Natural killer cell (primary cell): ENCODE measurements around the gene NEURL1B. TPM values are rescaled to one million over a fixed set of nuclear protein-coding genes. Genes with fewer than 3 reads are reported as not detected.

Experiments
- ATAC-seq, 3 donors: fragments of 150-1000 bp in 2 of 3; fragments of 200-7000 bp in 1 of 3; cut with Tn5 transposase; 1 replicate in 1 of 3; 2 replicates in 2 of 3; pipeline ENCODE4 v1.10.0; 2021; ENCODE audit warnings: mild to moderate bottlenecking in 2 of 3, moderate library complexity in 2 of 3
- DNase-seq, 2 donors: peaks; one replicate each; pipeline versions ENCODE4 v3.0.0 to v3.0.0-alpha.2; 2013 to 2021; ENCODE audit warnings: mixed read lengths in 1 of 2
- H3K27ac ChIP-seq: one replicate; pipeline ENCODE4 v1.5.1; 2013; ENCODE audit warnings: mild to moderate bottlenecking, low read length
- H3K27me3 ChIP-seq: one replicate; pipeline ENCODE4 v1.6.1; 2013; ENCODE audit warnings: low read length; ENCODE audit not compliant: control insufficient read depth, insufficient read depth
- H3K36me3 ChIP-seq: one replicate; pipeline ENCODE4 v1.6.1; 2013; ENCODE audit warnings: low read length; ENCODE audit not compliant: control insufficient read depth, insufficient read depth
- H3K4me1 ChIP-seq: one replicate; pipeline ENCODE4 v1.6.1; 2013; ENCODE audit warnings: low read length; ENCODE audit not compliant: control insufficient read depth, insufficient read depth
- H3K4me3 ChIP-seq: one replicate; pipeline ENCODE4 v1.5.1; 2013; ENCODE audit warnings: low read length
- H3K9me3 ChIP-seq: one replicate; pipeline ENCODE4 v1.6.1; 2013; ENCODE audit warnings: low read length; ENCODE audit not compliant: control insufficient read depth, insufficient read depth
- H3K27ac Mint-ChIP-seq, 2 donors: one replicate each; pipeline ENCODE4 v1.8.0; 2022; ENCODE audit warnings: mild to moderate bottlenecking in 2 of 2, mixed read lengths in 2 of 2, moderate library complexity in 1 of 2
- H3K27me3 Mint-ChIP-seq, 2 donors: one replicate each; pipeline ENCODE4 v1.8.0; 2022; ENCODE audit warnings: low read depth in 2 of 2, mixed read lengths in 2 of 2
- H3K36me3 Mint-ChIP-seq: one replicate; pipeline ENCODE4 v1.8.0; 2022; ENCODE audit warnings: mixed read lengths
- H3K4me1 Mint-ChIP-seq, 2 donors: one replicate each; pipeline ENCODE4 v1.8.0; 2022; ENCODE audit warnings: mixed read lengths in 2 of 2
- H3K4me3 Mint-ChIP-seq: one replicate; pipeline ENCODE4 v1.8.0; 2022; ENCODE audit warnings: mild to moderate bottlenecking, moderate library complexity, mixed read lengths
- H3K9me3 Mint-ChIP-seq, 2 donors: one replicate each; pipeline ENCODE4 v1.8.0; 2022; ENCODE audit warnings: mixed read lengths in 2 of 2
- CTCF ChIP-seq: fragments of 200-600 bp; IDR thresholded peaks from one replicate; pipeline ENCODE4 v1.8.0; 2022; ENCODE audit warnings: antibody characterized with exemption
- WGBS: methylation state at CpG from one replicate; pipeline ENCODE4 v1.1.7; 2013; ENCODE audit warnings: missing lambda C conversion rate; ENCODE audit not compliant: insufficient coverage; 5-methylcytosine and 5-hydroxymethylcytosine counted together
- intact Hi-C: fragments of 100-400 bp; cut with micrococcal nuclease; formaldehyde crosslinking; loops from one replicate; pipeline ENCODE4 v1.14.2; 2022
- total RNA-seq, 4 donors: library from RNA; stranded (reverse); fragments of 120-200 nt in 1 of 4; gene quantifications; one replicate each; pipeline versions ENCODE4 v1.2.3 to v1.2.4, GENCODE V29; 2013 to 2022

Gene NEURL1B
- total RNA-seq, 3 donors from 2014 or later (not counting 1 experiment from before 2014, with no cell fraction given): 0.28 to 0.54 (median 0.45) TPM

- Histone ChIP-seq H3K27me3 (no peaks in the 10 kb centered on the region), H3K36me3 (no peaks in the 10 kb centered on the region), H3K27ac (no peak overlapping the region), H3K4me3 (no peak overlapping the region), H3K9me3 (no peaks in the 10 kb centered on the region), H3K4me1 (no peaks in the 10 kb centered on the region)
- 84% methylated on average over 6 of the region's 6 CpGs for WGBS
- Mint-ChIP-seq H3K4me3 (no peak overlapping the region), H3K9me3 (no peaks in the 10 kb centered on the region), H3K27ac (no peak overlapping the region), H3K4me1 (no peaks in the 10 kb centered on the region), H3K36me3 (no peaks in the 10 kb centered on the region), H3K27me3 (peaks cover 11 to 17% of the 10 kb centered on the region in 2 donors)
- TF ChIP-seq CTCF: no peak
- intact Hi-C loops: no loop called here
- ATAC-seq: no peak
- DNase-seq: no peak
Measured at GRCh38 chr5:172607213-172607793, 33.8 kb upstream of the NEURL1B start.

GRCh38 chr5:172608773-172609172 lies 32.3 kb upstream of the NEURL1B start:
- WGBS: 94% methylated on average over 3 of the region's 3 CpGs
- TF ChIP-seq CTCF: no peak
- H3K4me3 Mint-ChIP-seq: no peak overlapping the region
- no peaks in the 10 kb centered on the region for H3K36me3 Mint-ChIP-seq
- H3K27me3 Mint-ChIP-seq: peaks cover 8 to 17% of the 10 kb centered on the region in 2 donors
- H3K4me1 ChIP-seq: no peaks in the 10 kb centered on the region
- DNase-seq (no peak), ATAC-seq (no peak)
- intact Hi-C loops: no loop called here
- no peaks in the 10 kb centered on the region for H3K9me3 ChIP-seq
- H3K36me3 ChIP-seq: no peaks in the 10 kb centered on the region
- H3K4me1 Mint-ChIP-seq: no peaks in the 10 kb centered on the region
- H3K9me3 Mint-ChIP-seq: no peaks in the 10 kb centered on the region
- no peak overlapping the region for H3K4me3 ChIP-seq
- no peak overlapping the region for H3K27ac Mint-ChIP-seq
- H3K27me3 ChIP-seq: no peaks in the 10 kb centered on the region
- H3K27ac ChIP-seq: no peak overlapping the region

GRCh38 chr5:172610643-172611042 lies 30.4 kb upstream of the NEURL1B start:
- H3K27ac Mint-ChIP-seq: no peak overlapping the region
- no peak for TF ChIP-seq CTCF
- Histone ChIP-seq H3K27ac (no peak overlapping the region), H3K36me3 (no peaks in the 10 kb centered on the region), H3K4me3 (no peak overlapping the region), H3K9me3 (no peaks in the 10 kb centered on the region), H3K27me3 (no peaks in the 10 kb centered on the region), H3K4me1 (no peaks in the 10 kb centered on the region)
- WGBS: 88% methylated on average over 5 of the region's 6 CpGs
- ATAC-seq (no peak), DNase-seq (no peak)
- H3K4me1 Mint-ChIP-seq: no peaks in the 10 kb centered on the region
- intact Hi-C loops: no loop called here
- H3K4me3 Mint-ChIP-seq: no peak overlapping the region
- no peaks in the 10 kb centered on the region for H3K9me3 Mint-ChIP-seq
- no peaks in the 10 kb centered on the region for H3K36me3 Mint-ChIP-seq
- H3K27me3 Mint-ChIP-seq: peaks cover 11 to 17% of the 10 kb centered on the region in 2 donors

GRCh38 chr5:172611913-172612312 lies 29.1 kb upstream of the NEURL1B start:
- Histone ChIP-seq H3K9me3 (no peaks in the 10 kb centered on the region), H3K27ac (no peak overlapping the region), H3K36me3 (no peaks in the 10 kb centered on the region), H3K27me3 (no peaks in the 10 kb centered on the region), H3K4me1 (no peaks in the 10 kb centered on the region), H3K4me3 (no peak overlapping the region)
- 92% methylated on average over 8 of the region's 8 CpGs for WGBS
- no peak for DNase-seq
- no peak overlapping the region for H3K4me3 Mint-ChIP-seq
- no peak overlapping the region for H3K27ac Mint-ChIP-seq
- no peaks in the 10 kb centered on the region for H3K4me1 Mint-ChIP-seq
- intact Hi-C loops: no loop called here
- no peaks in the 10 kb centered on the region for H3K9me3 Mint-ChIP-seq
- H3K27me3 Mint-ChIP-seq: peaks cover 8 to 11% of the 10 kb centered on the region in 2 donors
- H3K36me3 Mint-ChIP-seq: no peaks in the 10 kb centered on the region
- ATAC-seq: no peak
- TF ChIP-seq CTCF: no peak
